OCI-LY1 (cell line): ENCODE data around the gene TUBGCP6.

ENCODE experiments used
- H2AFZ ChIP-seq: fragments of 200-600 bp; sonication (generic), shearing (Covaris generic); 2 replicates; pipeline ENCODE4 v1.6.0; 2014; ENCODE audit warnings: antibody characterized with exemption, mild to moderate bottlenecking, low read length
- H3F3A ChIP-seq: fragments of 200-600 bp; sonication (generic), shearing (Covaris generic); 2 replicates; pipeline ENCODE4 v1.6.0; 2014; ENCODE audit warnings: mild to moderate bottlenecking, antibody characterized with exemption, low read length, moderate library complexity; ENCODE audit not compliant: insufficient read depth
- H3K27ac ChIP-seq: fragments of 200-600 bp; sonication (generic); 2 replicates; pipeline ENCODE4 v1.5.1; 2014; ENCODE audit warnings: low read length, mixed run types, mild to moderate bottlenecking, low read depth; ENCODE audit not compliant: poor library complexity, severe bottlenecking
- H3K27me3 ChIP-seq: fragments of 200-600 bp; sonication (generic); 2 replicates; pipeline ENCODE4 v1.6.0; 2014; ENCODE audit warnings: antibody characterized with exemption, mild to moderate bottlenecking, low read length, moderate library complexity; ENCODE audit not compliant: insufficient read depth
- H3K36me3 ChIP-seq: fragments of 200-600 bp; sonication (generic); 2 replicates; pipeline ENCODE4 v1.6.1; 2014; ENCODE audit warnings: mild to moderate bottlenecking, antibody characterized with exemption, low read length, moderate library complexity, mixed read lengths; ENCODE audit not compliant: insufficient read depth
- H3K4me1 ChIP-seq: fragments of 200-600 bp; sonication (generic); 2 replicates; pipeline ENCODE4 v1.5.1; 2014; ENCODE audit warnings: mild to moderate bottlenecking, low read length, moderate library complexity; ENCODE audit not compliant: insufficient read depth, severe bottlenecking
- H3K4me2 ChIP-seq: fragments of 200-600 bp; sonication (generic), shearing (Covaris generic); 2 replicates; pipeline ENCODE4 v1.6.1; 2014; ENCODE audit warnings: low read length
- H3K4me3 ChIP-seq: fragments of 200-600 bp; sonication (generic); 2 replicates; pipeline ENCODE4 v1.5.1; 2014; ENCODE audit warnings: low read length, low read depth, mild to moderate bottlenecking, mixed read lengths; ENCODE audit not compliant: poor library complexity, severe bottlenecking
- H3K79me2 ChIP-seq: fragments of 200-600 bp; shearing (Covaris generic); 2 replicates; pipeline ENCODE4 v1.6.1; 2016; ENCODE audit warnings: mixed run types, low read length, mixed read lengths; ENCODE audit not compliant: insufficient read depth
- H3K9ac ChIP-seq: fragments of 200-600 bp; sonication (generic), shearing (Covaris generic); 2 replicates; pipeline ENCODE4 v1.6.1; 2014; ENCODE audit warnings: mild to moderate bottlenecking, low read length, mixed read lengths
- H3K9me2 ChIP-seq: fragments of 200-600 bp; sonication (generic), shearing (Covaris generic); 2 replicates; pipeline ENCODE4 v1.6.1; 2014; ENCODE audit warnings: low read depth, mild to moderate bottlenecking, low read length, mixed read lengths
- H3K9me3 ChIP-seq: fragments of 200-600 bp; shearing (Covaris generic); 2 replicates; pipeline ENCODE4 v1.6.1; 2014; ENCODE audit warnings: low read length, mixed read lengths
- H4K20me1 ChIP-seq: fragments of 200-600 bp; sonication (generic), shearing (Covaris generic); 2 replicates; pipeline ENCODE4 v1.6.0; 2016; ENCODE audit warnings: mild to moderate bottlenecking, low read length; ENCODE audit not compliant: insufficient read depth
- EZH2 ChIP-seq: fragments of 200-600 bp; sonication (generic), shearing (Covaris generic); IDR thresholded peaks from 2 replicates; pipeline ENCODE4 v1.8.0; 2017; ENCODE audit warnings: borderline replicate concordance, mixed run types, mild to moderate bottlenecking, antibody characterized with exemption, low read length, moderate library complexity, mixed read lengths
- TF ChIP-seq, protein P1 (sequence below): fragments of 200-600 bp; sonication (generic), shearing (Covaris generic); IDR thresholded peaks from 2 replicates; pipeline ENCODE4 v1.5.1; 2017; ENCODE audit warnings: mild to moderate bottlenecking, antibody characterized with exemption, low read length, moderate library complexity, mixed read lengths

Gene TUBGCP6

DNA sequence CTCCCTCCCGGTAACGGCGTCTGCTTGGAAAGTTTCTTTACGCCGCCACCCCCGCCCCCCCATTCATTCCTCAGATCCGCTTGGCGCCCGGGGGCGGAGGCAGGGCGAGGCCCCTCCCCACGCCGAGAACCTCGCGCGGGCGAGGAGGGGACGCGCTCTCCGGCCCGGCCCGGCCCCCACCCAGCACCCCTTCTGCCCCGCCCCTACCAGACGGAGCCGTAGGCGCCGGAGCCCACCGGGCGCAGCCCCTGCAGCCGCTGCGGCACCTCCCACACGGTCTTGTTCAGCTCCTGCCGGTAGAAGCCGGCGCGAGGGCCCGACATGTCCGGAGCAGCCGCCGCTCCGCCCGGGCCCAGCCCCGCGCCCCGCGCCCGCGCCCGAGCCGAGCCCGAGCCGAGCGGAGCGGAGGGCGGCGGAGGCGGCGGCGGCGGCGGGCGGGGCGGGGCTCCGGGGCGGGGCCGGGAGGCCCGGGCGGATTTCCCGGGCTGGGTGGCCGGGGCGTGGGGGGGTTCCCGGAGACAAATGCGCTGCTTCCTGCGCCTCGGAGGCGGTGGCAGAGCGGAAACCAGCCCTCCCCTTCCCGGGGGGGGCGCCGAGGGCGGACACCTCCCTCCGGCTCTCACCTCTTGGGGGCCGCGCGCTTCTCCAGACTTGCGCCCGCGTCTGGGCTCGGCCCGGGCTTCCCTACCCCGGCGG, 25.3 kb upstream of the TUBGCP6 start, which contains the start of gene MAPK11:
Gene MAPK11 (minus strand): TSS at position 411 of the 696 bp plus-strand sequence. CDS start 88 bp downstream, at position 323.
- Histone ChIP-seq H3K4me1 (peaks cover 34% of the 10 kb centered on the region), H3K27me3 (no peaks in the 10 kb centered on the region; the same call in 1 of the 2 replicates), H3K9ac (peak within 1 kb of the TSS; percentile 61), H3K9me2 (no peaks in the 10 kb centered on the region), H2AFZ (no peak within 1 kb of the TSS), H3F3A (no peaks in the 10 kb centered on the region), H3K4me3 (peak within 1 kb of the TSS; percentile 63), H3K79me2 (no peaks in the 10 kb centered on the region), H4K20me1 (no peaks in the 10 kb centered on the region), H3K4me2 (peak within 1 kb of the TSS; percentile 84), H3K9me3 (no peaks in the 10 kb centered on the region), H3K27ac (peak within 1 kb of the TSS; percentile 57), H3K36me3 (no peaks in the 10 kb centered on the region)
- TF ChIP-seq EZH2: no peak
- TF ChIP-seq, protein P1, sequence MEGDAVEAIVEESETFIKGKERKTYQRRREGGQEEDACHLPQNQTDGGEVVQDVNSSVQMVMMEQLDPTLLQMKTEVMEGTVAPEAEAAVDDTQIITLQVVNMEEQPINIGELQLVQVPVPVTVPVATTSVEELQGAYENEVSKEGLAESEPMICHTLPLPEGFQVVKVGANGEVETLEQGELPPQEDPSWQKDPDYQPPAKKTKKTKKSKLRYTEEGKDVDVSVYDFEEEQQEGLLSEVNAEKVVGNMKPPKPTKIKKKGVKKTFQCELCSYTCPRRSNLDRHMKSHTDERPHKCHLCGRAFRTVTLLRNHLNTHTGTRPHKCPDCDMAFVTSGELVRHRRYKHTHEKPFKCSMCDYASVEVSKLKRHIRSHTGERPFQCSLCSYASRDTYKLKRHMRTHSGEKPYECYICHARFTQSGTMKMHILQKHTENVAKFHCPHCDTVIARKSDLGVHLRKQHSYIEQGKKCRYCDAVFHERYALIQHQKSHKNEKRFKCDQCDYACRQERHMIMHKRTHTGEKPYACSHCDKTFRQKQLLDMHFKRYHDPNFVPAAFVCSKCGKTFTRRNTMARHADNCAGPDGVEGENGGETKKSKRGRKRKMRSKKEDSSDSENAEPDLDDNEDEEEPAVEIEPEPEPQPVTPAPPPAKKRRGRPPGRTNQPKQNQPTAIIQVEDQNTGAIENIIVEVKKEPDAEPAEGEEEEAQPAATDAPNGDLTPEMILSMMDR: no peak

DNA sequence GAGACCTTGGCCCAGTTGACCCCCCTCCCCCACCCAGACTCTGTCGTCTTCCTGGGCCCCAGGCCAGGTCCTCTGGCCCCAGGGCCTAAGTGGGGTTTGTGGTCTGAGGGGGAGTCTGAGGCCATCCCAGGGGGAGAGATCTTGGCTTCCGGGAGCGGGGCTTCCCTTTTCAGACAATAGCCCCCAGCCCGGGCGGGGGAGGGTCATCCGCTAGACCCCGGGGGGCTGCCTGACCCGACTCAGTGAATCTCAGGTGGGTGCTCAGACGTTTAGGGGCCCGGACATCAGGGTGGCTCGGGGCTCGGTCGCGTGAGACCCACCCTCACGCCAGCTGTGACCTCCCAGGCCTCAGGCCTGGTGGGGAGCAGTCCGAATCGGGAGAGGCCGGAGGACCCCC, 24.7 kb upstream of the TUBGCP6 start:
- Histone ChIP-seq H3K9ac (peak overlapping the region; percentile 57), H3K9me2 (no peaks in the 10 kb centered on the region), H3K27me3 (no peaks in the 10 kb centered on the region; the same call in 1 of the 2 replicates), H4K20me1 (no peaks in the 10 kb centered on the region), H2AFZ (no peak overlapping the region), H3K4me3 (peak overlapping the region; percentile 63), H3K27ac (peak overlapping the region; percentile 57), H3F3A (no peaks in the 10 kb centered on the region), H3K4me1 (peaks cover 34% of the 10 kb centered on the region), H3K36me3 (no peaks in the 10 kb centered on the region), H3K9me3 (no peaks in the 10 kb centered on the region), H3K4me2 (peak overlapping the region; percentile 63), H3K79me2 (no peaks in the 10 kb centered on the region)
- no peak for TF ChIP-seq EZH2
- TF ChIP-seq, protein P1: no peak

DNA sequence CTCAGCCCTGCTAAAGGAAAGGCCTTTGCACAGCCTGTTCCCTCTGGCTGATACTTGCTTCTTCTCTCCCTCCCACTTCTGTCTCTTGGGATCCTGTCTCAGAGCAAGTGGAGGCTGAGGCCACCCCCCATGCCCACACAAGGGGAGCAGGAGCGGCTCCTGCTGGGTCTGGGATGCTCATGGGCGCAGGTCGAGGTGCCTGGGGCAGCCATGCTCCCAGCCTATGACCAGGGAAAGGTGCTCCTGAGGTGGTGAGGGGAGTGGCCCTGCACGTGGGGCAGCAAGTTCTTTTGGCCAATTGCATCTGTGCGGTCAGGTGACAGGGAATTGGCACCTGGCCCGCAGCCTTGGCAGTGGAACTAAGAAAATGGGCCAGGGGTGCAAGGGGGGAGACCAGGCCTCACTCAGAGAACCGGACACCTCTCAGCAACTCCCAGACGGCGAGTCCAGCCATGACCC, 23.9 kb upstream of the TUBGCP6 start:
- no peaks in the 10 kb centered on the region for H4K20me1 ChIP-seq
- H2AFZ ChIP-seq: no peak overlapping the region
- H3K79me2 ChIP-seq: no peaks in the 10 kb centered on the region
- H3K4me2 ChIP-seq: peak overlapping the region; percentile 63; the same call in 1 of the 2 replicates
- no peaks in the 10 kb centered on the region; the same call in 1 of the 2 replicates for H3K27me3 ChIP-seq
- H3F3A ChIP-seq: no peaks in the 10 kb centered on the region
- peak overlapping the region; percentile 63 for H3K4me3 ChIP-seq
- TF ChIP-seq, protein P1: no peak
- TF ChIP-seq EZH2: no peak
- H3K9me3 ChIP-seq: no peaks in the 10 kb centered on the region
- peak overlapping the region; percentile 57 for H3K27ac ChIP-seq
- H3K4me1 ChIP-seq: peaks cover 34% of the 10 kb centered on the region
- no peaks in the 10 kb centered on the region for H3K36me3 ChIP-seq
- H3K9ac ChIP-seq: no peak overlapping the region
- H3K9me2 ChIP-seq: no peaks in the 10 kb centered on the region
